HepG2 (cell line): ENCODE data around the gene CDH1. TPM values are rescaled to one million over a fixed set of nuclear protein-coding genes. Genes with fewer than 3 reads are reported as not detected.

Experiments used
- AHDC1 ChIP-seq: sonication (generic); formaldehyde crosslinking; IDR thresholded peaks from 2 replicates; pipeline ENCODE4 v1.5.1; 2020; ENCODE audit warnings: mild to moderate bottlenecking, missing genetic modification reagents, borderline replicate concordance
- ATF7 ChIP-seq, 2 experiments: fragments of 450-650 bp in 1 of 2; sonication (generic) in 1 of 2; formaldehyde crosslinking in 1 of 2; IDR thresholded peaks; 2 replicates each; pipeline versions ENCODE4 v1.4.0 to v1.6.1; 2016 to 2020; ENCODE audit warnings: antibody characterized with exemption in 1 of 2, mild to moderate bottlenecking in 1 of 2, missing genetic modification reagents in 1 of 2
- CEBPZ ChIP-seq: IDR thresholded peaks from 2 replicates; pipeline ENCODE4 v1.6.1; 2012; ENCODE audit warnings: low read length, improper control_type of control experiment
- HES4 ChIP-seq: sonication (generic); formaldehyde crosslinking; IDR thresholded peaks from 2 replicates; pipeline ENCODE4 v1.9.0; 2021; ENCODE audit warnings: mild to moderate bottlenecking, missing genetic modification reagents, borderline replicate concordance
- HIC2 ChIP-seq: sonication (generic); formaldehyde crosslinking; IDR thresholded peaks from 2 replicates; pipeline ENCODE4 v1.9.0; 2022; ENCODE audit warnings: low read depth, missing genetic modification reagents
- HMGXB4 ChIP-seq, 2 experiments: sonication (generic) in 1 of 2; formaldehyde crosslinking in 1 of 2; IDR thresholded peaks; 2 replicates each; pipeline versions ENCODE4 v1.4.0 to v1.6.1; 2018 to 2020; ENCODE audit warnings: missing genetic modification reagents in 2 of 2, borderline replicate concordance in 1 of 2, low read depth in 1 of 2, mild to moderate bottlenecking in 1 of 2, missing biosample characterization in 1 of 2
- NFATC3 ChIP-seq: sonication (generic); formaldehyde crosslinking; IDR thresholded peaks from 2 replicates; pipeline ENCODE4 v1.5.1; 2020; ENCODE audit warnings: mild to moderate bottlenecking, missing genetic modification reagents
- NFE2 ChIP-seq: sonication (generic); formaldehyde crosslinking; IDR thresholded peaks from 2 replicates; pipeline ENCODE4 v1.4.0; 2020; ENCODE audit warnings: missing genetic modification reagents
- TCF12 ChIP-seq, 2 experiments: fragments of 450-650 bp in 1 of 2; sonication (generic) in 1 of 2; formaldehyde crosslinking in 1 of 2; IDR thresholded peaks; 2 replicates each; pipeline versions ENCODE4 v1.6.1 to v1.8.0; 2017 to 2022; ENCODE audit warnings: antibody characterized with exemption in 1 of 2, mild to moderate bottlenecking in 1 of 2, missing genetic modification reagents in 1 of 2, moderate library complexity in 1 of 2
- YEATS2 ChIP-seq: sonication (generic); formaldehyde crosslinking; IDR thresholded peaks from 2 replicates; pipeline ENCODE4 v1.4.0; 2020; ENCODE audit warnings: missing genetic modification reagents, borderline replicate concordance
- ZFX ChIP-seq: sonication (generic); formaldehyde crosslinking; IDR thresholded peaks from 2 replicates; pipeline ENCODE4 v1.4.0; 2020; ENCODE audit warnings: mild to moderate bottlenecking, low read depth, missing genetic modification reagents, moderate library complexity
- ZNF121 ChIP-seq: sonication (generic); formaldehyde crosslinking; IDR thresholded peaks from 2 replicates; pipeline ENCODE4 v1.5.0; 2020; ENCODE audit warnings: mild to moderate bottlenecking, missing genetic modification reagents
- ZNF3 ChIP-seq: IDR thresholded peaks from 2 replicates; pipeline ENCODE4 v1.7.0; 2017; ENCODE audit warnings: inconsistent platforms
- ZNF563 ChIP-seq: sonication (generic); formaldehyde crosslinking; IDR thresholded peaks from 2 replicates; pipeline ENCODE4 v1.8.0; 2022; ENCODE audit warnings: mild to moderate bottlenecking, moderate library complexity, missing genetic modification reagents
- ZNF577 ChIP-seq: sonication (generic); formaldehyde crosslinking; IDR thresholded peaks from 2 replicates; pipeline ENCODE4 v1.4.0; 2020; ENCODE audit warnings: mild to moderate bottlenecking, low read depth, missing genetic modification reagents, borderline replicate concordance
- ZNF616 ChIP-seq: sonication (generic); formaldehyde crosslinking; IDR thresholded peaks from 2 replicates; pipeline ENCODE4 v1.5.0; 2020; ENCODE audit warnings: low read depth, mild to moderate bottlenecking, missing genetic modification reagents
- polyA plus RNA-seq, 8 experiments: library from polyadenylated mRNA; depleted of rRNA in 3 of 8; stranded (reverse) in 7 of 8; unstranded in 1 of 8; fragments of >200 nt; fragmentation: Illumina TruSeq in 4 of 8; extraction: Trizol in 4 of 8; gene quantifications; 2 replicates each; pipeline versions ENCODE4 v1.2.1 to v1.2.3, GENCODE V29; 2011 to 2016; ENCODE audit warnings: low read depth in 4 of 8, missing spikeins in 1 of 8, mixed read lengths in 1 of 8; ENCODE audit not compliant: insufficient read depth in 1 of 8
- total RNA-seq, 5 experiments: library from RNA; depleted of rRNA; stranded (reverse); fragments of >200 nt; fragmentation: Illumina TruSeq; extraction: Trizol; gene quantifications; 2 replicates each; pipeline ENCODE4 v1.2.3, GENCODE V29; 2016; ENCODE audit warnings: low read depth in 1 of 5

CDH1 gene
- total and polyA plus RNA-seq, 2 of the 13 experiments (the other 11 are each of a cell fraction or from before 2014, with no cell fraction given) = 0.95 to 9.8 TPM

GRCh38 chr16:68749432-68749831 lies 12.3 kb downstream of the CDH1 start (continued):
- TF ChIP-seq HMGXB4 (CRISPR knock-in tag; IDR thresholded peaks at IDR 0.05; ENCODE audit: borderline replicate concordance in 1 of 2, low read depth in 1 of 2) = peak in 1 of 2 experiments; percentile 54; a peak in 2 of 4 replicates
- TF ChIP-seq NFE2 = no peak
- no peak for TF ChIP-seq ZNF563 (CRISPR knock-in tag)
- peak; percentile 27; the same call in 1 of the 2 replicates for TF ChIP-seq ZNF121 (CRISPR knock-in tag)
- TF ChIP-seq HES4 = no peak
- peak; percentile 71; the same call in 1 of the 2 replicates for TF ChIP-seq AHDC1 (CRISPR knock-in tag)
- TF ChIP-seq CEBPZ = no peak
- TF ChIP-seq NFATC3 (CRISPR knock-in tag) = no peak
- peak; percentile 32; the same call in 1 of the 2 replicates for TF ChIP-seq ZFX (CRISPR knock-in tag)
- TF ChIP-seq ZNF616 (CRISPR knock-in tag) = no peak
- no peak for TF ChIP-seq HIC2
- TF ChIP-seq ZNF577 (CRISPR knock-in tag) = no peak
- TF ChIP-seq ATF7 (IDR thresholded peaks at IDR 0.05) = no peak
- TF ChIP-seq ATF7 (CRISPR knock-in tag; IDR thresholded peaks at IDR 0.05) = no peak
- TF ChIP-seq ZNF3 (CRISPR knock-in tag) = no peak
- peak; percentile 28; the same call in 1 of the 2 replicates for TF ChIP-seq YEATS2 (CRISPR knock-in tag)
- no peak for TF ChIP-seq TCF12 (IDR thresholded peaks at IDR 0.05)
- TF ChIP-seq TCF12 (CRISPR knock-in tag; IDR thresholded peaks at IDR 0.05) = no peak
